Spleen (tissue), 11 donors: ENCODE data around the gene RPP14. TPM values are rescaled to one million over a fixed set of nuclear protein-coding genes. Genes with fewer than 3 reads are reported as not detected.
"Not testable (repeated sequence)": the region's sequence is repeated elsewhere in the genome, so short reads cannot be mapped to it uniquely, and the experiment has no call there.

Source experiments
- DNase-seq: peaks from one replicate; pipeline ENCODE4 v3.0.0-alpha.2; 2020
- H3K27ac ChIP-seq, 8 donors: fragments of 200-600 bp; sonication (generic) in 7 of 8; 1 replicate in 4 of 8; 2 replicates in 4 of 8; pipeline versions ENCODE4 v1.5.0 to v1.8.0; 2016 to 2021; ENCODE audit warnings: inconsistent platforms in 4 of 8, mild to moderate bottlenecking in 4 of 8, moderate library complexity in 1 of 8
- H3K27me3 ChIP-seq, 7 donors: fragments of 200-600 bp; sonication (generic) in 6 of 7; replicated peaks in 1 of 7; 1 replicate in 4 of 7; 2 replicates in 3 of 7; pipeline versions ENCODE4 v1.5.0 to v1.8.0; 2016 to 2021; ENCODE audit warnings: inconsistent platforms in 3 of 7, mild to moderate bottlenecking in 1 of 7
- H3K36me3 ChIP-seq, 6 donors: fragments of 200-600 bp; sonication (generic) in 5 of 6; 1 replicate in 4 of 6; 2 replicates in 2 of 6; pipeline versions ENCODE4 v1.5.0 to v1.8.0; 2016 to 2021; ENCODE audit warnings: inconsistent platforms in 2 of 6
- H3K4me1 ChIP-seq, 6 donors: fragments of 200-600 bp; sonication (generic) in 5 of 6; 1 replicate in 3 of 6; 2 replicates in 3 of 6; pipeline versions ENCODE4 v1.5.0 to v1.8.0; 2016 to 2021; ENCODE audit warnings: inconsistent platforms in 3 of 6
- H3K4me3 ChIP-seq, 8 donors: fragments of 200-600 bp; sonication (generic) in 7 of 8; 1 replicate in 4 of 8; 2 replicates in 4 of 8; pipeline versions ENCODE4 v1.5.0 to v1.8.0; 2016 to 2021; ENCODE audit warnings: inconsistent platforms in 4 of 8, mild to moderate bottlenecking in 4 of 8, moderate library complexity in 2 of 8
- H3K9me3 ChIP-seq, 8 donors: fragments of 200-600 bp; sonication (generic) in 7 of 8; 1 replicate in 4 of 8; 2 replicates in 4 of 8; pipeline versions ENCODE4 v1.5.0 to v1.8.0; 2016 to 2021; ENCODE audit warnings: inconsistent platforms in 4 of 8
- CTCF ChIP-seq, 11 experiments: fragments of 200-600 bp in 7 of 11; fragments of 450-650 bp in 4 of 11; sonication (generic) in 4 of 11; IDR thresholded peaks in 8 of 11; conservative IDR thresholded peaks in 3 of 11; 1 replicate in 7 of 11; 2 replicates in 4 of 11; pipeline versions ENCODE4 v1.4.0 to v1.8.0; 2016 to 2021; ENCODE audit warnings: antibody characterized with exemption in 11 of 11, inconsistent platforms in 4 of 11, mild to moderate bottlenecking in 1 of 11
- POLR2A ChIP-seq, 3 donors: fragments of 450-650 bp; IDR thresholded peaks; one replicate each; pipeline ENCODE4 v1.5.1; 2017; ENCODE audit warnings: antibody characterized with exemption in 3 of 3, mild to moderate bottlenecking in 1 of 3
- POLR2AphosphoS5 ChIP-seq, 3 donors: sonication (generic); formaldehyde crosslinking; IDR thresholded peaks; one replicate each; pipeline ENCODE4 v1.5.1; 2017; ENCODE audit warnings: antibody characterized with exemption in 3 of 3
- WGBS, 5 donors: extraction: QIAGEN DNeasy Blood & Tissue Kit in 3 of 5; methylation state at CpG; one replicate each; pipeline versions ENCODE4 v1.1.5 to v1.1.7; 2013 to 2018; 5-methylcytosine and 5-hydroxymethylcytosine counted together
- intact Hi-C: fragments of 100-400 bp; cut with DNase I; formaldehyde crosslinking; loops from one replicate; pipeline ENCODE4 v1.15.0; 2023; ENCODE audit warnings: low total_unique reads
- polyA plus RNA-seq, 3 donors: library from polyadenylated mRNA; stranded (reverse); fragments of 200-250 nt; gene quantifications; one replicate each; pipeline ENCODE4 v1.2.1, GENCODE V29; 2013
- total RNA-seq, 7 donors: library from RNA; depleted of rRNA in 3 of 7; stranded (reverse); fragments of >200 nt in 3 of 7; fragmentation: NEBNext Ultra II Directional in 4 of 7; extraction: Animal tissue kit (Norgen Biotek cat#: 25700) in 4 of 7; gene quantifications; one replicate each; pipeline versions ENCODE4 v1.1.0 to v1.2.1, GENCODE V29; 2016 to 2021
- donor health status: healthy with polysubstance abuse.
- donor health status: DM: no; HTN: no; CAD: no; lungs with moderate emphysema.
- donor health status: DM: no; HTN: no; CAD: no.
- donor health status: Bipolar disorder and iron deficiency.
- donor health status: healthy.
- donor health status: DM: no; HTN: no; CAD: no.
- donor health status: DM: yes; HTN: yes; CAD: no.

Gene RPP14
- total and polyA plus RNA-seq, 10 donors, result 6.2 to 21.3 (median 14.3) TPM

GRCh38 chr3:58269356-58269755 lies 36.7 kb upstream of the RPP14 start:
- H3K36me3 ChIP-seq, result peaks cover 0 to 91% (median 41%) of the 10 kb centered on the region in 6 donors
- intact Hi-C loops, result no loop called here
- 79 to 100% (median 95%) methylated on average over 2 of the region's 2 CpGs for WGBS, 5 donors

GRCh38 chr3:58270485-58270884 lies 35.6 kb upstream of the RPP14 start:
- Histone ChIP-seq H3K9me3 (no peaks in the 10 kb centered on the region), H3K36me3 (peaks cover 0 to 99% (median 48%) of the 10 kb centered on the region in 6 donors), H3K4me1 (peaks cover 0 to 33% (median 16%) of the 10 kb centered on the region in 6 donors), H3K27ac (no peak overlapping the region), H3K4me3 (no peak overlapping the region), H3K27me3 (no peaks in the 10 kb centered on the region)
- WGBS, 5 donors, result 92 to 100% (median 96%) methylated on average over 2 of the region's 2 CpGs
- no peak for TF ChIP-seq CTCF (IDR thresholded peaks at IDR 0.05 in 8 of 11, conservative IDR thresholded peaks at IDR 0.05 in 3 of 11)
- no peak for TF ChIP-seq POLR2AphosphoS5 (IDR thresholded peaks at IDR 0.05)
- no peak for TF ChIP-seq POLR2A (IDR thresholded peaks at IDR 0.05)
- no peak for DNase-seq
- intact Hi-C loops, result no loop called here

More at GRCh38 chr3:58269356-58269755, 36.7 kb upstream of the RPP14 start:
- no peak overlapping the region for H3K4me3 ChIP-seq
- peaks cover 0 to 28% (median 16%) of the 10 kb centered on the region in 6 donors for H3K4me1 ChIP-seq
- TF ChIP-seq POLR2A (IDR thresholded peaks at IDR 0.05) (no peak), POLR2AphosphoS5 (IDR thresholded peaks at IDR 0.05) (no peak), CTCF (IDR thresholded peaks at IDR 0.05 in 8 of 11, conservative IDR thresholded peaks at IDR 0.05 in 3 of 11) (no peak)
- DNase-seq, result no peak
- no peaks in the 10 kb centered on the region for H3K27me3 ChIP-seq
- no peak overlapping the region for H3K27ac ChIP-seq
- H3K9me3 ChIP-seq, result no peaks in the 10 kb centered on the region

GRCh38 chr3:58271901-58272501 lies 34.0 kb upstream of the RPP14 start:
- H3K27ac ChIP-seq, result peak overlapping the region in 7 of 8 donors; percentile 15 to 69 (median 52)
- peaks cover 0 to 5% (median 0%) of the 10 kb centered on the region in 8 donors for H3K9me3 ChIP-seq
- peaks cover 0 to 33% (median 16%) of the 10 kb centered on the region in 6 donors for H3K4me1 ChIP-seq
- peaks cover 0 to 96% (median 55%) of the 10 kb centered on the region in 6 donors for H3K36me3 ChIP-seq
- DNase-seq, result no peak
- no peak for TF ChIP-seq POLR2A (IDR thresholded peaks at IDR 0.05)
- TF ChIP-seq CTCF (IDR thresholded peaks at IDR 0.05 in 8 of 11, conservative IDR thresholded peaks at IDR 0.05 in 3 of 11), result no peak
- intact Hi-C loops, result no loop called here
- no peak overlapping the region for H3K4me3 ChIP-seq
- WGBS, 5 donors, result 74 to 84% (median 78%) methylated on average over 7 of the region's 7 CpGs
- no peaks in the 10 kb centered on the region for H3K27me3 ChIP-seq

GRCh38 chr3:58272891-58273290 lies 33.2 kb upstream of the RPP14 start:
- no peak overlapping the region for H3K4me3 ChIP-seq
- H3K4me1 ChIP-seq, result peaks cover 0 to 33% (median 16%) of the 10 kb centered on the region in 6 donors
- TF ChIP-seq POLR2A (IDR thresholded peaks at IDR 0.05) (no peak), POLR2AphosphoS5 (IDR thresholded peaks at IDR 0.05) (no peak)
- DNase-seq, result no peak
- intact Hi-C loops, result no loop called here
- peaks cover 0 to 5% (median 0%) of the 10 kb centered on the region in 8 donors for H3K9me3 ChIP-seq
- H3K36me3 ChIP-seq, result peaks cover 0 to 96% (median 49%) of the 10 kb centered on the region in 6 donors
- WGBS, 5 donors, result 74 to 87% (median 75%) methylated on average over 3 of the region's 3 CpGs
- H3K27ac ChIP-seq, result peak overlapping the region in 5 of 8 donors; percentile 3 to 69 (median 59)
- H3K27me3 ChIP-seq, result no peaks in the 10 kb centered on the region

- Histone ChIP-seq H3K4me1 (peaks cover 0 to 33% (median 16%) of the 10 kb centered on the region in 6 donors), H3K36me3 (peaks cover 0 to 96% (median 48%) of the 10 kb centered on the region in 6 donors), H3K27ac (peak overlapping the region in 5 of 8 donors; percentile 16 to 69 (median 59))
- DNase-seq, intact Hi-C loops, H3K9me3 ChIP-seq, H3K27me3 ChIP-seq, H3K4me3 ChIP-seq: not testable (repeated sequence)
- 85 to 96% (median 89%) methylated on average over 3 of the region's 3 CpGs for WGBS, 5 donors
These were observed 32.7 kb upstream of the RPP14 start for GRCh38 chr3:58273362-58273761.
